ENCODE results near the gene DDI1. TPM values are rescaled to one million over a fixed set of nuclear protein-coding genes. Genes with fewer than 3 reads are reported as not detected.

Gene DDI1
- total and polyA plus RNA-seq, 4 donors: not detected

DNA sequence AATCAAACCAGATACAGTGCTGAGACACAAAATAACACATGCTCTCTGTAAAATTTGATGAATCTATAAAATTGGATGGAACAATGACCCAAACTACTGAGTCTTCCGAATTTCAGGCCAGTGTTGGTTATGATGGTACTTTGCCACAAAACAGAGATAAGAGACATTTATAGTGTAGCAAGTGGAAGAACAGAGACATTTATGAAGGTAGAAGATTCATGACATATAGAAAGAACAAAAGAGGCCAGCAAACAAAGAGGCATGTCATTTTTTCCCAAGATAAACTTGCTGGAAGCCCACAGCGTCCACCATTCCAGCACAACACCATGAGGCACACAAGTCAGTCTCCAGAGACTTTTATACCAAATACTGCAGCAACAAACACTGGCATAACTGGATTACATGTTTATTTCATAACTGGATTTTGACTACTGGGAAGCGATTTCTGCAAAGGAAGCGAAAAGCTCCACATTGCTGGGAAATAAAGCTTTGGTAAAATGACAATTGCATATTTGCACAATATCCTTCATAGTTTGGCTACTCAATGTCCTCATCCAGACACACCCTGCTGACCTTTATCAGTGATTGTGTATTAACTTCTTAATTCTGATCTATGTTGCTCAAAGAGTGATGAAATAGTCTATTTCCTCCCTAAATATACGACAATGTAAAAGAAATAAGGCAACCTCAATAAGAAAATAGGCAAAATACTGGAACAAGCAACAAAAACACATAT is 17.5 kb downstream of the DDI1 start:
- no peaks in the 10 kb centered on the region for H3K27me3 ChIP-seq (ENCODE audit: control insufficient read depth, insufficient read depth, low read length)
- H3K36me3 ChIP-seq (ENCODE audit: control insufficient read depth, insufficient read depth, low read length): no peaks in the 10 kb centered on the region
- no peaks in the 10 kb centered on the region for H3K9me3 ChIP-seq (ENCODE audit: control insufficient read depth, insufficient read depth, low read length)
- no peaks in the 10 kb centered on the region for H3K4me1 ChIP-seq (ENCODE audit: control insufficient read depth, insufficient read depth, low read length)
- no peak for DNase-seq (ENCODE audit: low read depth in 4 of 6, low spot score in 6 of 6)
- no CpG with 5 or more reads among the region's 5 CpGs for WGBS (ENCODE audit: insufficient coverage)
- H3K4me3 ChIP-seq (ENCODE audit: low read depth, low read length): no peak overlapping the region
- no peak overlapping the region for H3K27ac ChIP-seq (ENCODE audit: low read depth, low read length)

DNA sequence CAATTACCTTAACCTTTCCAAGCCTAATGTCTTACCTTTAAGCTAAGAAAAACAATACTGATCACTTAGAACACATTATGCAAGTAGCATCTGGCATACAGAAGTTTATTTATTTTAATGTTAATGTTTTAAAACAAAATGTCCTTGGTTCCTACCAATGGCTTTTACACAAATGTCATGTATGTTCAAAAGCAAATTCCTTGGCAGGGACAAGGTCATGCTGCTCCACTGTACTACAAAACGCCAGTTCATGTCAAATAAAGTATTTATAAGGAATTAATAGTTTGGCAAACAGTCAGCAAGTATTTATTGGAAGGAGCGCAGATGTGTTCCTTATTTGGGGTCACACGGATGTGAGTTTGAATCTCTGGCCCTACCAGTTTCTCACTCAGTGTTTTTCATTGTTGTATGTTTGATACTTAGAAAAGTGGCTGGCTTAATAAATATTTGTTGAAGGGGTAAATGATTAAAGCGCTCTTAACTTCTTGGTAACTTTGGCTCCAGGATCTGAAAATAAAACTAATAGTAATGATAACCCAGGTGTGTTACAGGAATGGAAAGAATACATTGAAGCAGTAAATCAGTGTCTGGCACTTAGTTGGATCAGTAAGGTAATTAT is 18.6 kb downstream of the DDI1 start:
- Histone ChIP-seq H3K9me3 (ENCODE audit: control insufficient read depth, insufficient read depth, low read length) (no peaks in the 10 kb centered on the region), H3K27me3 (ENCODE audit: control insufficient read depth, insufficient read depth, low read length) (no peaks in the 10 kb centered on the region), H3K27ac (ENCODE audit: low read depth, low read length) (no peak overlapping the region), H3K4me1 (ENCODE audit: control insufficient read depth, insufficient read depth, low read length) (no peaks in the 10 kb centered on the region), H3K4me3 (ENCODE audit: low read depth, low read length) (no peak overlapping the region), H3K36me3 (ENCODE audit: control insufficient read depth, insufficient read depth, low read length) (no peaks in the 10 kb centered on the region)
- DNase-seq (ENCODE audit: low read depth in 4 of 6, low spot score in 6 of 6): no peak
- 100% methylated on average over 2 of the region's 4 CpGs for WGBS (ENCODE audit: insufficient coverage)

- Histone ChIP-seq H3K36me3 (ENCODE audit: control insufficient read depth, insufficient read depth, low read length) (no peaks in the 10 kb centered on the region), H3K27ac (ENCODE audit: low read depth, low read length) (no peak overlapping the region), H3K4me1 (ENCODE audit: control insufficient read depth, insufficient read depth, low read length) (no peaks in the 10 kb centered on the region), H3K4me3 (ENCODE audit: low read depth, low read length) (no peak overlapping the region), H3K27me3 (ENCODE audit: control insufficient read depth, insufficient read depth, low read length) (no peaks in the 10 kb centered on the region), H3K9me3 (ENCODE audit: control insufficient read depth, insufficient read depth, low read length) (no peaks in the 10 kb centered on the region)
- peak in 2 of 6 donors; percentile 37 to 53 for DNase-seq (ENCODE audit: low read depth in 4 of 6, low spot score in 6 of 6)
- WGBS (ENCODE audit: insufficient coverage): no CpG with 5 or more reads among the region's 1 CpG
Measured at GRCh38 chr11:104055596-104055995, 19.2 kb downstream of the DDI1 start.

- no peaks in the 10 kb centered on the region for H3K9me3 ChIP-seq (ENCODE audit: control insufficient read depth, insufficient read depth, low read length)
- H3K36me3 ChIP-seq (ENCODE audit: control insufficient read depth, insufficient read depth, low read length): no peaks in the 10 kb centered on the region
- H3K27ac ChIP-seq (ENCODE audit: low read depth, low read length): no peak overlapping the region
- no CpG with 5 or more reads among the region's 5 CpGs for WGBS (ENCODE audit: insufficient coverage)
- H3K4me3 ChIP-seq (ENCODE audit: low read depth, low read length): no peak overlapping the region
- no peaks in the 10 kb centered on the region for H3K27me3 ChIP-seq (ENCODE audit: control insufficient read depth, insufficient read depth, low read length)
- DNase-seq (ENCODE audit: low read depth in 4 of 6, low spot score in 6 of 6): no peak
- H3K4me1 ChIP-seq (ENCODE audit: control insufficient read depth, insufficient read depth, low read length): no peaks in the 10 kb centered on the region
Measured at GRCh38 chr11:104057908-104058307, 21.5 kb downstream of the DDI1 start.

DNA sequence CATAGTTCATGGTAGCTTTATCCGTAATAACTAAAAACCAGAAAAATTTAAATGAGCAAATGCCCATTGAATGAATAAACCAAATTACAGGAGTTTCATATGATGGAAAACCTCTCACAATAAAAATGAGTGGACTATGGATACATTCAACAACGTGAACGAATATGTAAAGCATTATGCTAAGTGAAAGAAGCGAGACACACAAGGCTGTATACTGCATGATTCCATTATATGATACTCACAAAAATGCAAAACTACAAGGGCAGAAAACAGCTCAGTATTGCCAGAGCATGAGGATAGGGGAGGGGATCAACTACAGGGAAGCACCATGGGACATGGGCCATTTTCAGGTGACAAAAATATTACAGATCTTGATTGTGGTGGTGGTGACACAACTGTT is 22.2 kb downstream of the DDI1 start:
- Histone ChIP-seq H3K4me1 (ENCODE audit: control insufficient read depth, insufficient read depth, low read length) (no peaks in the 10 kb centered on the region), H3K36me3 (ENCODE audit: control insufficient read depth, insufficient read depth, low read length) (no peaks in the 10 kb centered on the region), H3K9me3 (ENCODE audit: control insufficient read depth, insufficient read depth, low read length) (no peaks in the 10 kb centered on the region), H3K27ac (ENCODE audit: low read depth, low read length) (no peak overlapping the region), H3K4me3 (ENCODE audit: low read depth, low read length) (no peak overlapping the region), H3K27me3 (ENCODE audit: control insufficient read depth, insufficient read depth, low read length) (no peaks in the 10 kb centered on the region)
- DNase-seq (ENCODE audit: low read depth in 4 of 6, low spot score in 6 of 6): no peak
- WGBS (ENCODE audit: insufficient coverage): no CpG with 5 or more reads among the region's 4 CpGs

DNA sequence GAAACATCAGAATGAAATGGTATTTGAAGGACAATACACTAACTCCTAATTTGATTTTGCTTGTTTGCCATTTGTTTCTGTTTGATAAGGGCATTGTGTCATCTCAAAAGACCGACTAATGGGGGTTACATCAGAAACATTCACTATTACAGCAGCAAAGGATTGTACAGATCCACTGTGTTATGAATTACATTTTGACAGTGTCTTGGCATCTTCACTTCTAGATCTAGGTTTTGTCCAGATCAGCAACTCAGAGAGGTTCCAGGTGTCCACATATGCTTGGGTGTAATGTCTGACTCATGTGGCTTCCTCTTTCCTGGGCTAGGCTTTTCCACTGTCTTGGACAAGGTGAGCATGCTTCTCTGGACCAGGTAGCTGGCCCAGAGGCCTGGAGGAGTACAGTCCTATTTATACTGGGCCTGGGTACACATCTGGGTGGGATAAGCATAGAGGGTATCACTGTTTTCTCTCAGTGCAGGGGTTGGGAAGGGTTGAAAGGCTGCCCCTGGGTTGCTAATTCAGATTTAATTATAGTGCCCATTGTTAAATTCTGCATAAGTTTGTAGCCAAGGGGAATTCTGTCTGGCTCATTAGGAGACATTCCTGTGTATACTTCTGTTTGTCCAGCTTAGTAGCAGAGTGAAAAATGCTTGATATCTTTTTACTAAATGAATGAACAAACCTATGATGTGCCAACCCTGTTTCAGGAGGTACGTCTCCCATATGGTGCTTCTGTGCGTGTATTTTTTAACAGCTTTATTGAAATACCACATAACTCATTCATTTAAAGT is 23.8 kb downstream of the DDI1 start:
- no peaks in the 10 kb centered on the region for H3K36me3 ChIP-seq (ENCODE audit: control insufficient read depth, insufficient read depth, low read length)
- peak in 1 of 6 donors; percentile 24 for DNase-seq (ENCODE audit: low read depth in 4 of 6, low spot score in 6 of 6)
- no peaks in the 10 kb centered on the region for H3K27me3 ChIP-seq (ENCODE audit: control insufficient read depth, insufficient read depth, low read length)
- no CpG with 5 or more reads among the region's 3 CpGs for WGBS (ENCODE audit: insufficient coverage)
- no peak overlapping the region for H3K4me3 ChIP-seq (ENCODE audit: low read depth, low read length)
- no peaks in the 10 kb centered on the region for H3K4me1 ChIP-seq (ENCODE audit: control insufficient read depth, insufficient read depth, low read length)
- no peaks in the 10 kb centered on the region for H3K9me3 ChIP-seq (ENCODE audit: control insufficient read depth, insufficient read depth, low read length)
- H3K27ac ChIP-seq (ENCODE audit: low read depth, low read length): no peak overlapping the region

DNA sequence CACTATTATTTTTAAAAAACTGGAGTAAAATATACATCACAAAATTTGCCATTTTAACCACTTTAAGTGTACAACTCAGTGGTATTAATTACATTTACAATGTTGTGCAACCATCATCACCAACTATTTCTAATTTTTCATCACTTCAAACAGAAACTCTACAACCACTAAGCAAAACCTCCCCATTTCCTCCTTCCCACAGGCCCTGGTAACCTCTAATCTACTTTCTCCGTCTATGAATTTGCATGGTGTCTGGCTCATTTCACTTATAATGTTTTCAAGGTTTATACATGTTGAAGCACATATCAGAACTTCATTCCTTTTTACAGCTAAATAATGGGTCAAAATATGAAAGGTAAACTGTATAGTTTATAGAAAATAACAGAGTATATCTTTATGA is 24.4 kb downstream of the DDI1 start:
- Histone ChIP-seq H3K4me3 (ENCODE audit: low read depth, low read length) (no peak overlapping the region), H3K9me3 (ENCODE audit: control insufficient read depth, insufficient read depth, low read length) (no peaks in the 10 kb centered on the region), H3K4me1 (ENCODE audit: control insufficient read depth, insufficient read depth, low read length) (no peaks in the 10 kb centered on the region), H3K27me3 (ENCODE audit: control insufficient read depth, insufficient read depth, low read length) (no peaks in the 10 kb centered on the region), H3K27ac (ENCODE audit: low read depth, low read length) (no peak overlapping the region), H3K36me3 (ENCODE audit: control insufficient read depth, insufficient read depth, low read length) (no peaks in the 10 kb centered on the region)
- DNase-seq (ENCODE audit: low read depth in 4 of 6, low spot score in 6 of 6): no peak
- no CpG with 5 or more reads among the region's 1 CpG for WGBS (ENCODE audit: insufficient coverage)

GRCh38 chr11:104061853-104062521 is 25.5 kb downstream of the DDI1 start:
- no peak overlapping the region for H3K27ac ChIP-seq (ENCODE audit: low read depth, low read length)
- WGBS (ENCODE audit: insufficient coverage): 99% methylated on average over 4 of the region's 9 CpGs
- H3K9me3 ChIP-seq (ENCODE audit: control insufficient read depth, insufficient read depth, low read length): no peaks in the 10 kb centered on the region
- no peaks in the 10 kb centered on the region for H3K27me3 ChIP-seq (ENCODE audit: control insufficient read depth, insufficient read depth, low read length)
- no peak overlapping the region for H3K4me3 ChIP-seq (ENCODE audit: low read depth, low read length)
- H3K4me1 ChIP-seq (ENCODE audit: control insufficient read depth, insufficient read depth, low read length): no peaks in the 10 kb centered on the region
- H3K36me3 ChIP-seq (ENCODE audit: control insufficient read depth, insufficient read depth, low read length): no peaks in the 10 kb centered on the region
- no peak for DNase-seq (ENCODE audit: low read depth in 4 of 6, low spot score in 6 of 6)

GRCh38 chr11:104064034-104064630 is 27.7 kb downstream of the DDI1 start:
- no peak for DNase-seq (ENCODE audit: low read depth in 4 of 6, low spot score in 6 of 6)

More at GRCh38 chr11:104064034-104064630, 27.7 kb downstream of the DDI1 start:
- no peaks in the 10 kb centered on the region for H3K36me3 ChIP-seq (ENCODE audit: control insufficient read depth, insufficient read depth, low read length)
- H3K27ac ChIP-seq (ENCODE audit: low read depth, low read length): no peak overlapping the region
- WGBS (ENCODE audit: insufficient coverage): no CpG with 5 or more reads among the region's 5 CpGs
- no peaks in the 10 kb centered on the region for H3K27me3 ChIP-seq (ENCODE audit: control insufficient read depth, insufficient read depth, low read length)
- no peaks in the 10 kb centered on the region for H3K4me1 ChIP-seq (ENCODE audit: control insufficient read depth, insufficient read depth, low read length)
- no peak overlapping the region for H3K4me3 ChIP-seq (ENCODE audit: low read depth, low read length)
- H3K9me3 ChIP-seq (ENCODE audit: control insufficient read depth, insufficient read depth, low read length): no peaks in the 10 kb centered on the region
